Liver (tissue), 9 donors: ENCODE data around the gene HOXB4. TPM values are rescaled to one million over a fixed set of nuclear protein-coding genes. Genes with fewer than 3 reads are reported as not detected.

Experiments
- DNase-seq: peaks from one replicate; pipeline ENCODE4 v3.0.0-alpha.2; 2017; ENCODE audit warnings: low spot score
- H3K27ac ChIP-seq, 2 donors: one replicate each; pipeline ENCODE4 v1.7.0; 2013; ENCODE audit warnings: inconsistent platforms in 2 of 2, low read length in 2 of 2, control low read depth in 1 of 2, low read depth in 1 of 2, mild to moderate bottlenecking in 1 of 2
- H3K27me3 ChIP-seq, 4 donors: one replicate each; pipeline versions ENCODE4 v1.6.1 to v1.7.0; 2013; ENCODE audit warnings: low read length in 3 of 4, inconsistent platforms in 1 of 4, mild to moderate bottlenecking in 1 of 4, moderate library complexity in 1 of 4; ENCODE audit not compliant: control insufficient read depth in 4 of 4, insufficient read depth in 4 of 4
- H3K36me3 ChIP-seq, 4 donors: one replicate each; pipeline versions ENCODE4 v1.6.1 to v1.7.0; 2013; ENCODE audit warnings: low read length in 3 of 4, mild to moderate bottlenecking in 3 of 4, low read depth in 1 of 4, moderate library complexity in 1 of 4; ENCODE audit not compliant: control insufficient read depth in 4 of 4, insufficient read depth in 3 of 4
- H3K4me1 ChIP-seq, 4 donors: one replicate each; pipeline versions ENCODE4 v1.6.1 to v1.7.0; 2013; ENCODE audit warnings: low read length in 3 of 4, mild to moderate bottlenecking in 3 of 4, moderate library complexity in 1 of 4; ENCODE audit not compliant: control insufficient read depth in 4 of 4, insufficient read depth in 4 of 4
- H3K4me3 ChIP-seq, 3 donors: one replicate each; pipeline versions ENCODE4 v1.6.1 to v1.7.0; 2013; ENCODE audit warnings: low read length in 3 of 3, control low read depth in 1 of 3, low read depth in 1 of 3, mild to moderate bottlenecking in 1 of 3
- H3K9ac ChIP-seq, 2 donors: one replicate each; pipeline ENCODE4 v1.7.0; 2013; ENCODE audit warnings: low read length in 2 of 2, mild to moderate bottlenecking in 2 of 2, moderate library complexity in 2 of 2, control low read depth in 1 of 2, low read depth in 1 of 2
- H3K9me3 ChIP-seq, 4 donors: one replicate each; pipeline versions ENCODE4 v1.6.1 to v1.7.0; 2013; ENCODE audit warnings: low read length in 3 of 4; ENCODE audit not compliant: control insufficient read depth in 4 of 4
- EGR1 ChIP-seq, 2 donors: IDR thresholded peaks; 2 replicates each; pipeline ENCODE4 v1.6.1; 2016 to 2018; ENCODE audit warnings: antibody characterized with exemption in 2 of 2, low read depth in 2 of 2
- FOXA1 ChIP-seq: IDR thresholded peaks from 2 replicates; pipeline ENCODE4 v1.6.1; 2016; ENCODE audit warnings: antibody characterized with exemption
- FOXA2 ChIP-seq: IDR thresholded peaks from 2 replicates; pipeline ENCODE4 v1.6.1; 2016; ENCODE audit warnings: antibody characterized with exemption
- HNF4A ChIP-seq, 2 donors: conservative IDR thresholded peaks; 2 replicates each; pipeline ENCODE4 v1.6.1; 2016; ENCODE audit warnings: antibody characterized with exemption in 2 of 2, mild to moderate bottlenecking in 2 of 2
- HNF4G ChIP-seq: IDR thresholded peaks from 2 replicates; pipeline ENCODE4 v1.6.1; 2016; ENCODE audit warnings: antibody characterized with exemption
- NR2F2 ChIP-seq: IDR thresholded peaks from 2 replicates; pipeline ENCODE4 v1.6.1; 2016; ENCODE audit warnings: antibody characterized with exemption
- RAD21 ChIP-seq, 2 donors: IDR thresholded peaks; 2 replicates each; pipeline ENCODE4 v1.6.1; 2016; ENCODE audit warnings: antibody characterized with exemption in 2 of 2, mild to moderate bottlenecking in 2 of 2
- RXRA ChIP-seq, 2 donors: IDR thresholded peaks; 2 replicates each; pipeline ENCODE4 v1.6.1; 2017 to 2018; ENCODE audit warnings: antibody characterized with exemption in 2 of 2, mild to moderate bottlenecking in 1 of 2
- SP1 ChIP-seq: IDR thresholded peaks from 2 replicates; pipeline ENCODE4 v1.6.1; 2018; ENCODE audit warnings: antibody characterized with exemption, mild to moderate bottlenecking
- YY1 ChIP-seq: IDR thresholded peaks from 2 replicates; pipeline ENCODE4 v1.6.1; 2016; ENCODE audit warnings: antibody characterized with exemption, mild to moderate bottlenecking
- WGBS: extraction: QIAGEN DNeasy Blood & Tissue Kit; methylation state at CpG from one replicate; pipeline ENCODE4 v1.1.7; 2013; 5-methylcytosine and 5-hydroxymethylcytosine counted together
- polyA plus RNA-seq, 2 donors: library from polyadenylated mRNA; stranded (reverse) in 1 of 2; unstranded in 1 of 2; fragments of 200-250 nt in 1 of 2; fragments of >200 nt in 1 of 2; fragmentation: Nextera tagmentation in 1 of 2; extraction: Ambion mirVana in 1 of 2; gene quantifications; one replicate each; pipeline versions ENCODE4 v1.2.1 to v1.2.3, GENCODE V29; 2013 to 2015
- total RNA-seq, 2 donors: library from RNA; depleted of rRNA; stranded (reverse); fragments of >200 nt; gene quantifications; one replicate each; pipeline ENCODE4 v1.2.3, GENCODE V29; 2014
- TF ChIP-seq, protein P1 (sequence below): IDR thresholded peaks from 2 replicates; pipeline ENCODE4 v1.6.1; 2016; ENCODE audit warnings: antibody characterized with exemption
- TF ChIP-seq, protein P2 (sequence below): IDR thresholded peaks from 2 replicates; pipeline ENCODE4 v1.6.1; 2016; ENCODE audit warnings: antibody characterized with exemption
- TF ChIP-seq, protein P3 (sequence below): fragments of 150-350 bp; IDR thresholded peaks from 2 replicates; pipeline ENCODE4 v1.5.1; 2017; ENCODE audit warnings: improper control_type of control experiment, low read depth, low read length; ENCODE audit not compliant: missing input control
- TF ChIP-seq, protein P4 (sequence below): IDR thresholded peaks from 2 replicates; pipeline ENCODE4 v1.6.1; 2016; ENCODE audit warnings: antibody characterized with exemption, mild to moderate bottlenecking
- TF ChIP-seq, protein P5 (sequence below): IDR thresholded peaks from 2 replicates; pipeline ENCODE4 v1.6.1; 2016; ENCODE audit warnings: antibody characterized with exemption
- donor health status: healthy.
- donor health status: healthy.
- donor health status: healthy.
- donor health status: healthy.
- donor health status: healthy.

Gene HOXB4
- total and polyA plus RNA-seq, 4 donors = 0.19 to 0.75 (median 0.50) TPM

DNA sequence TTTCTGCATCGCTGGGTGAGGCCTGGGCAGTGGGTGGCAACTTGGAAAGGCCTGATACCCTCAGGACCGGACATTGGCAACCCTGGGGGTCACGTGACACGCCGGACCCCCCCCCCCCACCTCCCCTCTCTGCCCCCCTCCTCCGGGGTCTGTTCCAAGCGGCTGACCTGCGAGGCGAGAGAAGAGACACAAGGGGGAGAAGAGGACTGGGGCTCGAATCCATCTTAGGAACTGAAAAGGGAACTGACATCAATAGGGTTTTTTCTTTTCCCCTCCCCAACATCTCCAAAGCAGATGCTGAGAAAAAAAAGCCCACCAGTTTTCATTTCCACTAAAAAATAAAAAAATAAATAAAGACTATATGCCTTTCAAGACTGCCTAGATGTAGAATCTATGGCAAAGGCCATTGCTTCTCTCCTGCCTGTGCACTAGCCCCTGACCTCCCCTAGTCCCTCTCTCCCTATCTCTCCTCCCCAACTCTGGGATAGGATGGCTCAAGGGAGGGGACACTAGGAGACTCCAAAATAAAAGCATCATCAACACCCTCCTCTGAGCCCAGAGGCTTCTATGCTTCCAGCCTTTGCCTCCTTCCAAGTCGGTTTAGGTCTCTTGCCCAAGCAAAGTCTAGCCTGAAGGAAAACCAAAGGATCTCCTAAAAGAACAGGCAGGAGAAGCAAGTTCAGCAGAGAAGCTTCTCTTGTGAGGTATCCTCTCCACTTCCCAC, 25.5 kb downstream of the HOXB4 start:
- peaks cover 0 to 9% (median 2%) of the 10 kb centered on the region in 4 donors for H3K27me3 ChIP-seq
- H3K4me3 ChIP-seq = no peak overlapping the region
- H3K27ac ChIP-seq = peak overlapping the region in 1 of 2 donors; percentile 19
- no peaks in the 10 kb centered on the region for H3K9me3 ChIP-seq
- 25% methylated on average over 11 of the region's 11 CpGs for WGBS
- TF ChIP-seq SP1 (no peak), RAD21 (IDR thresholded peaks at IDR 0.05) (no peak), FOXA2 (no peak), HNF4A (conservative IDR thresholded peaks at IDR 0.05) (no peak), NR2F2 (no peak), FOXA1 (no peak), EGR1 (IDR thresholded peaks at IDR 0.05; ENCODE audit: low read depth in 2 of 2) (no peak), HNF4G (no peak)
- TF ChIP-seq, protein P1, sequence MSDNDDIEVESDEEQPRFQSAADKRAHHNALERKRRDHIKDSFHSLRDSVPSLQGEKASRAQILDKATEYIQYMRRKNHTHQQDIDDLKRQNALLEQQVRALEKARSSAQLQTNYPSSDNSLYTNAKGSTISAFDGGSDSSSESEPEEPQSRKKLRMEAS = no peak
- H3K9ac ChIP-seq = no peak overlapping the region
- H3K4me1 ChIP-seq = peaks cover 0 to 1% (median 0%) of the 10 kb centered on the region in 4 donors
- no peaks in the 10 kb centered on the region for H3K36me3 ChIP-seq
- no peak for DNase-seq

DNA sequence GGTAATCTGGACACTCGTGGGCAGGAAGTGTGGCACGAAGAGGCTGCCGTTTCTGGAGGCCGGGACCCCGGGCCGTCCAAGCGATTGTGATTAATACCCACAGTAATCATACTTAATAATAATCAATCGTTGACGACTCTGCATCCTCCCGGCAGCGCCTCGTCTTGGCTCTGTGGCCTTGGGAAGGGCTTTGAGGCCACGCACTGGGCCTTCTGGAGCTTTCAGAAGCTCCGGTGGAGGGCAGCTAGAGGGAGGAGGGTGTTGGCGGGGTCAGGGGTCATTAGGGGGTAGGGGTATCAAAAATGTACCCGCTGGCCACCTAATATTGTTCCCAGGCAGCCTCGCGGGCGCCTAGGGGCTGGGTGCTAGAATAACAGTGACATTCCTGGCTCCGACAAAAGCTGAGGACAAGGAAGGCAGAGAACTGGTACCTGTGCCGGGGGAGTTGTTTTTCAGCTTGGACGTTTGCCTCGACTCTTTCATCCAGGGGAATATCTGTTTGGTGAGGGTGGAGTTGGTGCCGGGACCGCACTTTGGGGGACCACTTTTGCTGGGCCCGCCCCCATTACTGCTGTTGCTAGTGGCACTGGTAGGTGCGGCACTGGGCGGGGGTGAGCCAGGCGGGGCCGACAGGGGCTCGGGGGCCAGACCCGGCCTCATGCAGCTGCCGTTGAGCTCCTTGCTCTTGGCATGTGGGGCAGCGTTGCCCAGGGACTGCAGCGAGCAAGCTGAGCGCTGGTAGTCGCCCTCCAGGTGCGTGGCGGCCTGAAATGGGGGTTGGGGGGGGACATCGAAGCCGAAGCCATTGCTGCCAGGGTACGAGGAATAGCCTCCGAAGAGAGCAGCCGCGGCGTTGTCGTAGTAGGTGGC, 26.3 kb downstream of the HOXB4 start:
- H3K27me3 ChIP-seq = peaks cover 0 to 9% (median 4%) of the 10 kb centered on the region in 4 donors
- no peak for TF ChIP-seq EGR1 (IDR thresholded peaks at IDR 0.05; ENCODE audit: low read depth in 2 of 2)
- no peak for TF ChIP-seq FOXA2
- TF ChIP-seq NR2F2 = no peak
- no peak for TF ChIP-seq HNF4A (conservative IDR thresholded peaks at IDR 0.05)
- TF ChIP-seq, protein P1 = no peak
- TF ChIP-seq, protein P2, sequence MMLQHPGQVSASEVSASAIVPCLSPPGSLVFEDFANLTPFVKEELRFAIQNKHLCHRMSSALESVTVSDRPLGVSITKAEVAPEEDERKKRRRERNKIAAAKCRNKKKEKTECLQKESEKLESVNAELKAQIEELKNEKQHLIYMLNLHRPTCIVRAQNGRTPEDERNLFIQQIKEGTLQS = no peak
- no peak for TF ChIP-seq RAD21 (IDR thresholded peaks at IDR 0.05)
- TF ChIP-seq RXRA (IDR thresholded peaks at IDR 0.05) = no peak
- TF ChIP-seq, protein P3, sequence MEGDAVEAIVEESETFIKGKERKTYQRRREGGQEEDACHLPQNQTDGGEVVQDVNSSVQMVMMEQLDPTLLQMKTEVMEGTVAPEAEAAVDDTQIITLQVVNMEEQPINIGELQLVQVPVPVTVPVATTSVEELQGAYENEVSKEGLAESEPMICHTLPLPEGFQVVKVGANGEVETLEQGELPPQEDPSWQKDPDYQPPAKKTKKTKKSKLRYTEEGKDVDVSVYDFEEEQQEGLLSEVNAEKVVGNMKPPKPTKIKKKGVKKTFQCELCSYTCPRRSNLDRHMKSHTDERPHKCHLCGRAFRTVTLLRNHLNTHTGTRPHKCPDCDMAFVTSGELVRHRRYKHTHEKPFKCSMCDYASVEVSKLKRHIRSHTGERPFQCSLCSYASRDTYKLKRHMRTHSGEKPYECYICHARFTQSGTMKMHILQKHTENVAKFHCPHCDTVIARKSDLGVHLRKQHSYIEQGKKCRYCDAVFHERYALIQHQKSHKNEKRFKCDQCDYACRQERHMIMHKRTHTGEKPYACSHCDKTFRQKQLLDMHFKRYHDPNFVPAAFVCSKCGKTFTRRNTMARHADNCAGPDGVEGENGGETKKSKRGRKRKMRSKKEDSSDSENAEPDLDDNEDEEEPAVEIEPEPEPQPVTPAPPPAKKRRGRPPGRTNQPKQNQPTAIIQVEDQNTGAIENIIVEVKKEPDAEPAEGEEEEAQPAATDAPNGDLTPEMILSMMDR = no peak
- TF ChIP-seq FOXA1 = no peak
- TF ChIP-seq, protein P4, sequence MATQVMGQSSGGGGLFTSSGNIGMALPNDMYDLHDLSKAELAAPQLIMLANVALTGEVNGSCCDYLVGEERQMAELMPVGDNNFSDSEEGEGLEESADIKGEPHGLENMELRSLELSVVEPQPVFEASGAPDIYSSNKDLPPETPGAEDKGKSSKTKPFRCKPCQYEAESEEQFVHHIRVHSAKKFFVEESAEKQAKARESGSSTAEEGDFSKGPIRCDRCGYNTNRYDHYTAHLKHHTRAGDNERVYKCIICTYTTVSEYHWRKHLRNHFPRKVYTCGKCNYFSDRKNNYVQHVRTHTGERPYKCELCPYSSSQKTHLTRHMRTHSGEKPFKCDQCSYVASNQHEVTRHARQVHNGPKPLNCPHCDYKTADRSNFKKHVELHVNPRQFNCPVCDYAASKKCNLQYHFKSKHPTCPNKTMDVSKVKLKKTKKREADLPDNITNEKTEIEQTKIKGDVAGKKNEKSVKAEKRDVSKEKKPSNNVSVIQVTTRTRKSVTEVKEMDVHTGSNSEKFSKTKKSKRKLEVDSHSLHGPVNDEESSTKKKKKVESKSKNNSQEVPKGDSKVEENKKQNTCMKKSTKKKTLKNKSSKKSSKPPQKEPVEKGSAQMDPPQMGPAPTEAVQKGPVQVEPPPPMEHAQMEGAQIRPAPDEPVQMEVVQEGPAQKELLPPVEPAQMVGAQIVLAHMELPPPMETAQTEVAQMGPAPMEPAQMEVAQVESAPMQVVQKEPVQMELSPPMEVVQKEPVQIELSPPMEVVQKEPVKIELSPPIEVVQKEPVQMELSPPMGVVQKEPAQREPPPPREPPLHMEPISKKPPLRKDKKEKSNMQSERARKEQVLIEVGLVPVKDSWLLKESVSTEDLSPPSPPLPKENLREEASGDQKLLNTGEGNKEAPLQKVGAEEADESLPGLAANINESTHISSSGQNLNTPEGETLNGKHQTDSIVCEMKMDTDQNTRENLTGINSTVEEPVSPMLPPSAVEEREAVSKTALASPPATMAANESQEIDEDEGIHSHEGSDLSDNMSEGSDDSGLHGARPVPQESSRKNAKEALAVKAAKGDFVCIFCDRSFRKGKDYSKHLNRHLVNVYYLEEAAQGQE = no peak
- TF ChIP-seq YY1 = no peak
- TF ChIP-seq, protein P5, sequence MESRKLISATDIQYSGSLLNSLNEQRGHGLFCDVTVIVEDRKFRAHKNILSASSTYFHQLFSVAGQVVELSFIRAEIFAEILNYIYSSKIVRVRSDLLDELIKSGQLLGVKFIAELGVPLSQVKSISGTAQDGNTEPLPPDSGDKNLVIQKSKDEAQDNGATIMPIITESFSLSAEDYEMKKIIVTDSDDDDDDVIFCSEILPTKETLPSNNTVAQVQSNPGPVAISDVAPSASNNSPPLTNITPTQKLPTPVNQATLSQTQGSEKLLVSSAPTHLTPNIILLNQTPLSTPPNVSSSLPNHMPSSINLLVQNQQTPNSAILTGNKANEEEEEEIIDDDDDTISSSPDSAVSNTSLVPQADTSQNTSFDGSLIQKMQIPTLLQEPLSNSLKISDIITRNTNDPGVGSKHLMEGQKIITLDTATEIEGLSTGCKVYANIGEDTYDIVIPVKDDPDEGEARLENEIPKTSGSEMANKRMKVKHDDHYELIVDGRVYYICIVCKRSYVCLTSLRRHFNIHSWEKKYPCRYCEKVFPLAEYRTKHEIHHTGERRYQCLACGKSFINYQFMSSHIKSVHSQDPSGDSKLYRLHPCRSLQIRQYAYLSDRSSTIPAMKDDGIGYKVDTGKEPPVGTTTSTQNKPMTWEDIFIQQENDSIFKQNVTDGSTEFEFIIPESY = no peak
- no peak for TF ChIP-seq HNF4G
- WGBS = 35% methylated on average over 47 of the region's 47 CpGs

More for the DNA sequence above, 26.3 kb downstream of the HOXB4 start:
- Histone ChIP-seq H3K9me3 (no peaks in the 10 kb centered on the region), H3K4me1 (peaks cover 0 to 3% (median 0%) of the 10 kb centered on the region in 4 donors), H3K4me3 (no peak overlapping the region), H3K36me3 (no peaks in the 10 kb centered on the region), H3K9ac (no peak overlapping the region), H3K27ac (peak overlapping the region in 1 of 2 donors; percentile 6)
- DNase-seq = no peak
